ENCODE data around the gene MRPL37.

- no peak for TF ChIP-seq CTCF (IDR thresholded peaks at IDR 0.05)
- no peak for TF ChIP-seq POLR2A (IDR thresholded peaks at IDR 0.05)
Measured at GRCh38 chr1:54176621-54177327, 23.2 kb upstream of the MRPL37 start.
